K562 (cell line): ENCODE results near the gene DGCR8. TPM values are rescaled to one million over a fixed set of nuclear protein-coding genes. Genes with fewer than 3 reads are reported as not detected.
A peak's percentile ranks its signal among the peaks of the same experiment; 100 is the strongest.

Experiments used
- ATAC-seq: fragments of 200-7000 bp; cut with Tn5 transposase; 3 replicates; pipeline ENCODE4 v1.9.1; 2020; ENCODE audit warnings: moderate library complexity
- BruUV-seq: library from RNA; stranded (reverse); fragments of 400-500 nt; replicated peaks from 2 replicates; lab custom pipeline; 2021; lab: Mats Ljungman, UMichigan
- CTCF ChIA-PET: fragments of 300-600 bp; formaldehyde crosslinking; extraction: SDS; loops from one replicate; lab custom pipeline; 2021; ENCODE audit warnings: low intra/inter-chr PET ratio; lab: Yijun Ruan, JAX
- POLR2A ChIA-PET: fragments of 300-600, 350-650 bp; sonication (Branson Sonifier 250); formaldehyde crosslinking; extraction: SDS; loops from one replicate; lab custom pipeline; 2021; ENCODE audit warnings: antibody characterized with exemption, inconsistent platforms; lab: Yijun Ruan, JAX
- DNase-seq, 4 experiments: peaks; one replicate each; pipeline versions ENCODE4 v3.0.0 to v3.0.0-alpha.2; 2011 to 2018; ENCODE audit warnings: low spot score in 3 of 4, mixed read lengths in 3 of 4; ENCODE audit errors: extremely low read depth in 1 of 4
- FAIRE-seq: peaks from 2 replicates; lab custom pipeline; 2011; peaks lifted over from hg19 to GRCh38; lab: Jason Lieb, UNC
- H2AFZ ChIP-seq: 2 replicates; pipeline ENCODE4 v1.6.0; 2011; ENCODE audit warnings: low read depth, low read length, control low read depth, inconsistent platforms
- H3K27ac ChIP-seq: fragments of 200-600 bp; 3 replicates; pipeline ENCODE4 v1.8.0; 2011; ENCODE audit warnings: low read depth, mild to moderate bottlenecking, control low read depth, inconsistent platforms, low read length, moderate library complexity, mixed read lengths; ENCODE audit errors: extremely low read depth
- H3K27me3 ChIP-seq, 2 experiments: fragments of 300-600 bp in 1 of 2; 2 replicates in 1 of 2; 3 replicates in 1 of 2; pipeline versions ENCODE4 v1.6.0 to v1.8.0; 2011; ENCODE audit warnings: inconsistent platforms in 2 of 2, low read length in 2 of 2, mild to moderate bottlenecking in 1 of 2, mixed read lengths in 1 of 2, moderate library complexity in 1 of 2; ENCODE audit not compliant: control insufficient read depth in 2 of 2, insufficient read depth in 2 of 2
- H3K36me3 ChIP-seq: fragments of 300-600 bp; 3 replicates; pipeline ENCODE4 v1.8.0; 2011; ENCODE audit warnings: mild to moderate bottlenecking, low read length, inconsistent platforms; ENCODE audit not compliant: control insufficient read depth, insufficient read depth
- H3K4me1 ChIP-seq, 2 experiments: fragments of 200-600 bp in 1 of 2; replicated peaks in 1 of 2; 2 replicates in 1 of 2; 3 replicates in 1 of 2; pipeline versions ENCODE4 v1.5.1 to v1.8.0; 2011; ENCODE audit warnings: inconsistent platforms in 2 of 2, low read length in 2 of 2, mild to moderate bottlenecking in 1 of 2, mixed read lengths in 1 of 2, moderate library complexity in 1 of 2; ENCODE audit not compliant: control insufficient read depth in 2 of 2, insufficient read depth in 2 of 2
- H3K4me2 ChIP-seq: 2 replicates; pipeline ENCODE4 v1.6.1; 2011; ENCODE audit warnings: low read length, control low read depth, inconsistent platforms, mixed read lengths; ENCODE audit not compliant: insufficient read depth
- H3K4me3 ChIP-seq: fragments of 200-600 bp; sonication (generic), shearing (Covaris generic); 2 replicates; pipeline ENCODE4 v1.5.1; 2016; ENCODE audit warnings: control low read depth, inconsistent platforms
- H3K79me2 ChIP-seq: fragments of 200-600 bp; 3 replicates; pipeline ENCODE4 v1.8.0; 2011; ENCODE audit warnings: low read length, inconsistent platforms; ENCODE audit not compliant: control insufficient read depth, insufficient read depth
- H3K9ac ChIP-seq, 2 experiments: 2 replicates each; pipeline versions ENCODE4 v1.6.0 to v1.6.1; 2011; ENCODE audit warnings: low read depth in 2 of 2, low read length in 2 of 2, control low read depth in 1 of 2, inconsistent platforms in 1 of 2, mild to moderate bottlenecking in 1 of 2, mixed read lengths in 1 of 2; ENCODE audit not compliant: insufficient read depth in 1 of 2
- H3K9me1 ChIP-seq: one replicate; pipeline ENCODE4 v1.6.0; 2011; ENCODE audit warnings: inconsistent platforms, mild to moderate bottlenecking, low read length, moderate library complexity; ENCODE audit not compliant: control insufficient read depth, insufficient read depth
- H3K9me3 ChIP-seq: replicated peaks from 2 replicates; pipeline ENCODE4 v1.5.1; 2011; ENCODE audit warnings: low read depth, low read length, inconsistent platforms; ENCODE audit not compliant: control insufficient read depth, insufficient read depth
- H4K20me1 ChIP-seq: replicated peaks from 2 replicates; pipeline ENCODE4 v1.6.1; 2011; ENCODE audit warnings: low read length, inconsistent platforms, mixed read lengths; ENCODE audit not compliant: control insufficient read depth, insufficient read depth
- ARID3A ChIP-seq: IDR thresholded peaks from 2 replicates; pipeline ENCODE4 v1.6.1; 2012; ENCODE audit warnings: low read depth, low read length, improper control_type of control experiment, borderline replicate concordance
- BRF1 ChIP-seq: IDR thresholded peaks from 3 replicates; pipeline ENCODE4 v1.6.1; 2011; ENCODE audit warnings: borderline replicate concordance, mild to moderate bottlenecking; ENCODE audit not compliant: insufficient read length; ENCODE audit errors: extremely low read depth
- CBFB ChIP-seq: sonication (generic); formaldehyde crosslinking; IDR thresholded peaks from 2 replicates; pipeline ENCODE4 v1.4.0; 2020; ENCODE audit warnings: mild to moderate bottlenecking, missing genetic modification reagents
- EZH2 ChIP-seq: IDR thresholded peaks from 2 replicates; pipeline ENCODE4 v1.6.1; 2012; ENCODE audit warnings: low read depth, mild to moderate bottlenecking, inconsistent platforms, low read length, borderline replicate concordance
- GTF2F1 ChIP-seq: IDR thresholded peaks from 2 replicates; pipeline ENCODE4 v1.6.1; 2011; ENCODE audit warnings: low read depth, low read length, improper control_type of control experiment
- MCM7 ChIP-seq, 2 experiments: fragments of 450-650 bp; IDR thresholded peaks; 2 replicates each; pipeline ENCODE4 v1.6.1; 2016 to 2018
- NR3C1 ChIP-seq: sonication (generic); formaldehyde crosslinking; IDR thresholded peaks from 2 replicates; pipeline ENCODE4 v1.8.1; 2022; ENCODE audit warnings: missing genetic modification reagents
- PRMT5 ChIP-seq: sonication (generic); formaldehyde crosslinking; IDR thresholded peaks from 2 replicates; pipeline ENCODE4 v1.5.0; 2020; ENCODE audit warnings: missing genetic modification reagents
- SIN3A ChIP-seq, 2 experiments: fragments of 150-350 bp in 1 of 2; IDR thresholded peaks; 2 replicates each; pipeline ENCODE4 v1.6.1; 2011 to 2016; ENCODE audit warnings: borderline replicate concordance in 2 of 2, low read depth in 2 of 2, low read length in 2 of 2, mild to moderate bottlenecking in 2 of 2, moderate library complexity in 2 of 2; ENCODE audit not compliant: control insufficient read depth in 1 of 2
- SMC3 ChIP-seq: conservative IDR thresholded peaks from 2 replicates; pipeline ENCODE4 v1.6.1; 2011; ENCODE audit warnings: low read depth, low read length, improper control_type of control experiment; ENCODE audit not compliant: insufficient read depth
- SP1 ChIP-seq: sonication (generic); formaldehyde crosslinking; IDR thresholded peaks from 2 replicates; pipeline ENCODE4 v1.8.1; 2022; ENCODE audit warnings: mild to moderate bottlenecking, missing genetic modification reagents
- SRSF9 ChIP-seq: fragments of 200-400 bp; formaldehyde crosslinking; IDR thresholded peaks from 2 replicates; pipeline ENCODE4 v1.6.1; 2017; ENCODE audit warnings: low read depth, low read length, borderline replicate concordance
- THRA ChIP-seq: fragments of 450-650 bp; IDR thresholded peaks from 2 replicates; pipeline ENCODE4 v1.6.1; 2017; ENCODE audit warnings: mild to moderate bottlenecking, moderate library complexity
- WGBS: fragments of 100-300 bp; shearing (Covaris generic); methylation state at CpG from one replicate; pipeline ENCODE4 v1.1.6; 2016; ENCODE audit warnings: low coverage, mixed read lengths; ENCODE audit not compliant: insufficient coverage; ENCODE audit errors: missing lambda C conversion rate; 5-methylcytosine and 5-hydroxymethylcytosine counted together
- in situ Hi-C: fragments of 300-500 bp; cut with MboI; formaldehyde crosslinking; loops from 4 replicates; pipeline ENCODE4 v1.15.0; 2018; ENCODE audit warnings: inconsistent platforms, mixed read lengths
- intact Hi-C: fragments of 100-400 bp; cut with micrococcal nuclease; formaldehyde crosslinking; loops from 2 replicates; pipeline ENCODE4 v1.14.2; 2022
- polyA plus RNA-seq, 8 experiments: library from polyadenylated mRNA; depleted of rRNA in 4 of 8; stranded (reverse) in 5 of 8; unstranded in 3 of 8; fragments of >200 nt; fragmentation: Nextera tagmentation in 2 of 8; fragmentation: Illumina TruSeq in 1 of 8; extraction: Ambion mirVana in 2 of 8; extraction: Trizol in 1 of 8; gene quantifications; 2 replicates each; pipeline versions ENCODE4 v1.2.1 to v1.2.3, GENCODE V29; 2011 to 2014; ENCODE audit warnings: inconsistent platforms in 1 of 8, missing spikeins in 1 of 8
- total RNA-seq, 7 experiments: library from RNA; depleted of rRNA in 6 of 7; stranded (reverse); fragments of >200 nt in 6 of 7; fragmentation: Illumina TruSeq in 2 of 7; extraction: Trizol in 2 of 7; gene quantifications; 2 replicates each; pipeline versions ENCODE4 v1.2.1 to v1.2.3, GENCODE V29; 2011 to 2021; ENCODE audit warnings: low replicate concordance in 1 of 7
- TF ChIP-seq, protein P1 (sequence below): sonication (generic); formaldehyde crosslinking; IDR thresholded peaks from 2 replicates; pipeline ENCODE4 v1.8.1; 2022; ENCODE audit warnings: missing genetic modification reagents

Gene DGCR8
- total and polyA plus RNA-seq, 9 of the 15 experiments (the other 6 are each of a cell fraction or from before 2014, with no cell fraction given): 5.9 to 144 (median 80.1) TPM

GRCh38 chr22:20102203-20102780, 22.3 kb downstream of the DGCR8 start:
- in situ Hi-C loops (no loop called here), intact Hi-C loops (no loop called here)
- Histone ChIP-seq H4K20me1 (peaks cover 37% of the 10 kb centered on the region), H3K27ac (no peak overlapping the region), H3K9me1 (peaks cover 9% of the 10 kb centered on the region), H3K27me3 (no peaks in the 10 kb centered on the region), H3K79me2 (peaks cover 65% of the 10 kb centered on the region), H3K4me2 (no peak overlapping the region), H3K4me1 (peaks cover 0 to 13% of the 10 kb centered on the region in 2 experiments; a peak in 2 of 5 replicates), H3K4me3 (no peak overlapping the region), H2AFZ (no peak overlapping the region), H3K9me3 (no peaks in the 10 kb centered on the region), H3K36me3 (peaks cover 94% of the 10 kb centered on the region), H3K9ac (peak overlapping the region in 1 of 2 experiments; percentile 21; a peak in 1 of 4 replicates)
- no peak for FAIRE-seq
- BruUV-seq: no TSS peak
- ATAC-seq: peak; percentile 67
- POLR2A ChIA-PET: interaction anchor here (0.6 to 20.7 kb wide), 4 partner anchors 8 to 87 kb away, joined by 3 to 513 read pairs (median 258); partner anchors contain the start of genes RANBP1 and TRMT2A
- peak in 1 of 4 experiments; percentile 71 for DNase-seq
- 92% methylated on average over 12 of the region's 12 CpGs for WGBS
- CTCF ChIA-PET: no interaction called here
- TF ChIP-seq ARID3A (no peak), EZH2 (no peak), THRA (no peak), CBFB (CRISPR knock-in tag) (peak; percentile 80; the same call in 1 of the 2 replicates), NR3C1 (peak; percentile 76; the same call in 1 of the 2 replicates), BRF1 (no peak), MCM7 (IDR thresholded peaks at IDR 0.05) (no peak), SRSF9 (no peak), SP1 (CRISPR knock-in tag) (no peak), PRMT5 (CRISPR knock-in tag) (no peak), GTF2F1 (0 out of 2 replicates have a peak, but pooled peaks have one; percentile 58), SIN3A (IDR thresholded peaks at IDR 0.05; ENCODE audit: borderline replicate concordance in 2 of 2, control insufficient read depth in 1 of 2, low read depth in 2 of 2, low read length in 2 of 2) (0 out of 4 replicates have a peak, but pooled peaks of 1 of the 2 experiments have one; percentile 36), SMC3 (0 out of 2 replicates have a peak, but pooled peaks have one; percentile 16)
- TF ChIP-seq, protein P1, sequence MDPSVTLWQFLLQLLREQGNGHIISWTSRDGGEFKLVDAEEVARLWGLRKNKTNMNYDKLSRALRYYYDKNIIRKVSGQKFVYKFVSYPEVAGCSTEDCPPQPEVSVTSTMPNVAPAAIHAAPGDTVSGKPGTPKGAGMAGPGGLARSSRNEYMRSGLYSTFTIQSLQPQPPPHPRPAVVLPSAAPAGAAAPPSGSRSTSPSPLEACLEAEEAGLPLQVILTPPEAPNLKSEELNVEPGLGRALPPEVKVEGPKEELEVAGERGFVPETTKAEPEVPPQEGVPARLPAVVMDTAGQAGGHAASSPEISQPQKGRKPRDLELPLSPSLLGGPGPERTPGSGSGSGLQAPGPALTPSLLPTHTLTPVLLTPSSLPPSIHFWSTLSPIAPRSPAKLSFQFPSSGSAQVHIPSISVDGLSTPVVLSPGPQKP (CRISPR knock-in tag): no peak
